ENCODE data around the gene KY.

DNA sequence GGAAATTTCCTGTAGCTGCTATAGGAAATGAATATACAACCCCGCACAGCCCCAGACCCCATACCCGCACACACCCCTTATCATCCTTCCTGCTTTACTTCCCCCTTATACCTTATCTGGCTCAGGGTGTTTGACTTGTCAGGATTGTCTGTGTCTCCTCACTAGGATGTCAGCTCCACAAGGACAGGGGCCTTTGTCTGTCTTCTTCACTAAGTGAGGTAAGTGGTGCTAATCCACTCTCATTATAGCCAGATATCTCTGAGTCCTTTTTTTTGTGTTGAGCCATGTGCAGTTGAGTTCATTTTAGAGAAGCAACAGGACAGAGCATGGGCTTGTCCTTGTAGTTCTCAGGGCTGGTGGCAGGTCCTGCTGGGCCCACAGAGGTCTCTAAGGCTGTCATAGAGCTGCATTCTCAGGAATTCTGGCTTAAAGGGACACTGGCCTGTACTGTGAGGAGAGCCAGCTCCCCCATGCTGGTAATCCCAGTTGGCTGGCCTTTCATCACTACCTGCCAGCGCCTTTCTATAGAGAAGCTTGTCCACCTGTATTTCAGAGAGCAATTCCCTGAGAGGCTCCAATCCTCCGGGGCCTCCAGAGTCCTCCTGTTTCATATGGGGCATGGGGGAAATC, 9.0 kb downstream of the KY start:
- TF ChIP-seq CTCF (conservative IDR thresholded peaks at IDR 0.05 in 1 of 2, IDR thresholded peaks at IDR 0.05 in 1 of 2; ENCODE audit: extremely low read depth in 1 of 2, insufficient read depth in 1 of 2, low read depth in 1 of 2, low read length in 2 of 2) (no peak), EZH2 (IDR thresholded peaks at IDR 0.05; ENCODE audit: borderline replicate concordance, low read length) (no peak)
